Activated CD8-positive, alpha-beta memory T cell treated with anti-CD3 and anti-CD28 coated beads for 4 hours (primary cell): ENCODE results near the gene LARGE2.
"Not testable (repeated sequence)": the region's sequence is repeated elsewhere in the genome, so short reads cannot be mapped to it uniquely, and the experiment has no call there.

Experiments used
- DNase-seq, 2 donors: peaks; one replicate each; pipeline ENCODE4 v3.0.0-alpha.2; 2020; ENCODE audit warnings: low read depth in 2 of 2

The LARGE2 gene

GRCh38 chr11:45895553-45896259 is 26.8 kb upstream of the LARGE2 start:
- no peak for DNase-seq

- no peak for DNase-seq
Measured at GRCh38 chr11:45896422-45896984, 26.0 kb upstream of the LARGE2 start.

DNA sequence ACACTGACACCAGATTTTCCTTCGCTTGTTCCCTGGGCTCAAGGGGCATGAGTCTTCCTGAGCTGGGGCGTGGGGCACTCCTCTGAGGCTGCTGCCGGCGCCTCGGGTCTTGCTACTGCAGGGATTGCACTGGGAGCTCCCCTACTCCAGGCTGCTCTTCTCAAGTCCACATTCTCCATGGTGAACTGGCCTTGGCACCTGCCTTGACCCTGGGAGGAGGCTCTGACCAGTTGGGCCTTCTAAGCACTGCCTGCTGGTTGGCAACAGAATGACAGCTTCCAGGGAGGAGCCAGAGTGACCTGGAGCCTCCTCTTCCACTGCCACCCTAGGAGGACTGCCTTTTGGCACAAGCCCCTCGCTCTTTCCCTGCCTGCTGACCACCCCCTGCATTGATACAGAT is 24.9 kb upstream of the LARGE2 start:
- no peak for DNase-seq

GRCh38 chr11:45899086-45899447 is 23.4 kb upstream of the LARGE2 start:
- DNase-seq = no peak

DNA sequence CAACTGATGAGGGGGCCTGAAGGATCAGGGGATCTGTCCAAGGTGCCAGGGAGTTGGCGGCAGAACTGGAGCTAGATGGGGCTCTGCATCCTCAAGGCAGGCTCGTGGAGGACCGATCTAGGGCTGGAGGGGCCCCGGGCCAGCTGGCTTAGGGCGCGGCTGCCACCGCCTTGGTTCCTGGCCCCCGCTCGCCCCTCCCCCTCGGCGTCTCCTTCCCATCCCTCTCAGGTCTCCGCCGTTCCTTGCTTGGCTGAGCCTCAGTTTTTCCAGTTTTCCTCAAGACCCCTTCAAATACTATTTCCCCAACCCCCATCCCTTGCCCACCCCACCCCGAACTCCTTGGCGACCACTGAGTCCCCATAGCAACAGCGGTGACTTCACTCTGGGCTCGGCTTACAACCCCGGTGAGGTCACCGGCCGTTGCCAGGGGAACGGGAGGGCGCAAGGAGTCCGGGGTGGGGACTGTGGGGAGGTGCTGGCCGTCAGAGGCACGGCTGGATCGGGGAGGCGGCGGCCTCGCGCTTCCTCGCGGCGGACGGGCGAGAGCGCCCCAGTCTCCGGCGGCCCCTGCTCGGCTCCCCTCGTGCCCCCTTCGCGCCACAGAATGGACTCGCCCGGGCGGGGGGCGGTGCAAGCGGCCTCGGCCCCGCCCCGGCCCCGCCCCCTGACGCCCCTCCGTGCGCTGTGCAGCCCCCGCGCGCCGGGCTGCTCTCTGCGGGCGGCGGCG is 22.8 kb upstream of the LARGE2 start:
- peak; percentile 31 to 40 for DNase-seq

GRCh38 chr11:45900175-45900800 is 22.2 kb upstream of the LARGE2 start:
- DNase-seq = not testable (repeated sequence)

GRCh38 chr11:45900916-45901617 is 21.4 kb upstream of the LARGE2 start:
- DNase-seq = no peak

DNA sequence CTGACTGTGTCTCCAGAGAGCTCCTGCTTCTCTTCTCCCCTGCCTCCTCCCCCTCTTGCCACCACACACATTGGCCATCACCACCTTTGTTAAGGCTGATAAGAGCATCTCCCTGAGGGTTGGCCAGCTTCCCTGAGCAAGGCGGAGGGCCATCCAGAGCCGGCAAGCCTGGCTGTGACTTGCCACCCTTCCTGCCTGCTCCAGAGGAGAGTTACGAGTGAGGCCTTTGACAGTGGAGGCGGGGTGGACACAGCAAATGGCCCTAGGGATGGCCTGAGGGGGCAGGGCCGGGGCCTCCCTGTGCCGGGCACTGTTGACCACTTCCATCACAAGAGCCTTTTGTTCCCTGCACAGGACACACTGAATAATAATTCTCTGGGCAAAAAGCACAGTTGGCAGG is 20.8 kb upstream of the LARGE2 start:
- no peak for DNase-seq

- no peak for DNase-seq
Measured at GRCh38 chr11:45902452-45903380, 19.7 kb upstream of the LARGE2 start.

DNA sequence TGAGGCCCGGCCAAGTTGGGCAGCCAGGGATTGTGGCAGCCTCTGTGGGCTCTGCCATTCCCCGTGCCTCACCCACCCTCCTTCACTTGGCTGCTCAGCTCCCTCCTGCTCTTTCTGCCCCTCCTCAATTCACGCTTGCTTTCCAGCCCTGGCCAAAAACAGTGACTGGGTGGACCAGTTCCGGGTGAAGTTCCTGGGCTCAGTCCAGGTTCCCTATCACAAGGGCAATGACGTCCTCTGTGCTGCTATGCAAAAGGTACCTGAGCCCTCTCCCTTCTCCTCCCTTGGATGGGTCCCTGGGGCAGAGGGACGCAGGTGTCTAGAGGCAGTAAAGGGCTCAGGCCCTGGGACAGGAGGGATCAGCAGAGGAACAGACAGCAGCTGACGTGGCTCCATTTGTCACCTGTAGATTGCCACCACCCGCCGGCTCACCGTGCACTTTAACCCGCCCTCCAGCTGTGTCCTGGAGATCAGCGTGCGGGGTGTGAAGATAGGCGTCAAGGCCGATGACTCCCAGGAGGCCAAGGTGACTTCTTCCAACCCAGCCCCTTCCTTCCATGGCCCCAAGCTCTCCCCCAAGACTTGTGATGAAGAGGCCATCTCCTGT is 18.0 kb upstream of the LARGE2 start:
- DNase-seq = no peak

DNA sequence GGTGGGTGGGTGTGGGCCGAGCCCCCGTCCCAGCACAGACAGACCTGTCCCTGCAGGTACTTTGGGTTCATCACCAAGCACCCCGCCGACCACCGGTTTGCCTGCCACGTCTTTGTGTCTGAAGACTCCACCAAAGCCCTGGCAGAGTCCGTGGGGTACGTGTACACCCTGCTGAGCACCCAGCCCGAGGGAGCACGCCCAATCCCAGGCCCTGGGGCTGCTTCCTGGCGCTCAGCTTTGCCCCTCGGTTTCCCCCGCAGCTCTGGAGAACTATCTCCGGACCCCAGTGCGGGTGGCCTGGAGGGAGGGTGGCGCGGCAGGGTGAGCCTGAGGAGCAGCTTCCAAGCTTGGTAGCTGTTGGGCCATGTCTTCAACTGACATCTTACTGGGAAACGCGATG is 17.4 kb upstream of the LARGE2 start:
- DNase-seq = no peak

DNA sequence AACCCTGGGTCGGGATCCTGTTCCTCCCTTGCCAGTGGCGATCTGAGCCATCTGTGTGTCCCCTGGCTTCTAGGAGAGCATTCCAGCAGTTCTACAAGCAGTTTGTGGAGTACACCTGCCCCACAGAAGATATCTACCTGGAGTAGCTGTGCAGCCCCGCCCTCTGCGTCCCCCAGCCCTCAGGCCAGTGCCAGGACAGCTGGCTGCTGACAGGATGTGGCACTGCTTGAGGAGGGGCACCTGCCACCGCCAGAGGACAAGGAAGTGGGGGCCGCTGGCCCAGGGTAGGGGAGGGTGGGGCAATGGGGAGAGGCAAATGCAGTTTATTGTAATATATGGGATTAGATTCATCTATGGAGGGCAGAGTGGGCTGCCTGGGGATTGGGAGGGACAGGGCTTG is 16.9 kb upstream of the LARGE2 start:
- not testable (repeated sequence) for DNase-seq

GRCh38 chr11:45906096-45906682 is 16.3 kb upstream of the LARGE2 start:
- no peak for DNase-seq

DNA sequence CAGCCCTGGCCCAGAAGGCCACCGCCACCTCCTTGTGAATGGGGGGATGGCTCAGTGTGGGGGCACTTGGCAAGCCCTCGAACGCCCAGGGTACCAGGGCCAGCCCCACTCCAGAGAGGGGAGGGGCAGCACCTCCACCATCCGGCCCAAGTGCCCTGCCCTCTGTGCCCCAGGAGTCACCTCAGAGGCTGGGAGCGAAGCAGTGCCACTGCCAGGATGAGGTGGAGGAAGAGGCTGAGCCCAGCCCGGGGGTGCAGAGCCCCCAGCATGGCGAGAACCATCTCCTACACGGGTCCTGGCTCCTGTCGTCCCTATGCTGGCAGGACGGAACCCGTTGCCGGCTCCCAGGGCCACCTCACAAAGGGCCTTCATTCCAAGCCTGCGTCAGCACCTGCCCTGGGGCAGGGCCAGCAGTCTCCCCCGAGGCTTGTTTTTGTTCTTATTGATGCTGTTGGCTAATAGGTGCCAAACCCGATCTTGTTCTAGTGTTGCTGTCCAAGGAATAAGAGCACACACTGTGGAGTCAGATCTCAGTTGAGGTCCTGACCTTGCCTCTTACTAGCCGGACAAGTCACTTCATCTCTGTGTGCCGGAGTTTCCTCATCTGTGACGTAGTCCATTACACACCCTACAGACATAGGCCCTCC is 15.4 kb upstream of the LARGE2 start, which contains the start of gene FREY1:
Gene FREY1 (minus strand): TSS at position 307 of the 647 bp plus-strand sequence. CDS start 26 bp downstream, at position 281.
- no peak for DNase-seq

DNA sequence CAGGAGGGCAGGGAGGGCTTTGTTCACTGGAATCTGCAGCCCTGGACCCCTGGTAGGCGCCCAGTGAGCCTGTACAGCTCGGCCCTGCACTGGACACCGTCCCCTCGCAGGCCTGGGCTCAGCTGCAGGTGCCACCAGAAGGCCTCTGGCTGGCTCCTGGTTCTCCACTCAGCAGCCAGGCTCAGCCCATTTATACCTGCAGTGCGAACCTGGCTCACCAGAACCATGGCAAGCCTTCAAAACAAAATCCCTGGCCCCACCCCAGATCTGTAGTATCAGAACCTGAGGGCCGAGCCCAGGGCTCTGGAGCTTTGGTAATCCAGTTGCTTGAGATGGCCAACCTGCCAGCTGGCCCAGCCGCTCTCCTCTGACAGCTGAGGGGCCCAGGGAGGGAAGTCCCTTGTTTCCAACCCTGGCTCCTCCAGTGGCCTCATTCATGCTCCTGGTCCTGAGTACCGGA is 14.5 kb upstream of the LARGE2 start:
- DNase-seq = no peak

DNA sequence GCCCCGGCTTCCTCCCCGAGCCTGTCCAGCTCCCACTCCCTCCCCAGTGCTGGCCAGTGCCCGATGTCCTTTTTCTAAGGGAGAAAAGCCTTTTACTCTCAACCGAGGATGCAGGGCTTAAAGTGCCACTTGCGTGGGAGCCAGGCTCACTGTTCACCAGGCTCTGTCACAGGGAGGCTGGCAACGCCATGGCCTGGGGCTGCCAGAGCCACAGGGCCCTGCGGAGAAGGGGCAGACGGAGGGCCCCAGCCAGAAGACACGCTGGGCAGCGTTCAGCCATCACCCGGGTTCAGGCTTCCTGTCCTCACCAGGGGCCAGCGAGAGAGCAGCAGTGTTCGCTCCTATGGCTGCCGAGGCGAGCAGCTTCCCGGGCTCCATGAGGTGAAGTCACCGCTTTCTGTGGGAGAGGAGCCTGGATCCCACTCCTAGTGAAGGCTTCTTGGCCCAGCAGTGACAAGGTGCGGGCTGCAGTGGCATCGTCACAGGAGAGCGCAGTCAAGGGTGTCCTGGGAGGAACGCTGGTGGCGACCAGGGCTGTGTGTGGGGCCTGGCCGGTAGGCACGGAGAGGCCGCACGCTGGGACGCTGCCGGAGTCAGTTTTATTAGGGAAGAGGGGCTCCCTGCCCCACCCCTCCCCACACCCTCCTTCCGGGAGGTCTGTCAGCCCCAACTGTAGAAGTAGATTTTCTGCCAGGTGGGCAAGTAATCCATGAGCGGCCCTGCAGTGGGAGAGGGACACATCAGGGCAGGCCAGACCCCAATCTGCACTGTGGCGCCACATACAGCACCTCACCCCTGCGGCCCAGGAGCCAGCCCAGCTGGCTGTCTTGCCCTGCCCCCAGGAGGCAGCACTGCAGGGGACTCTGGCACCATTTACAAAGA is 12.6 kb upstream of the LARGE2 start:
- DNase-seq = no peak

DNA sequence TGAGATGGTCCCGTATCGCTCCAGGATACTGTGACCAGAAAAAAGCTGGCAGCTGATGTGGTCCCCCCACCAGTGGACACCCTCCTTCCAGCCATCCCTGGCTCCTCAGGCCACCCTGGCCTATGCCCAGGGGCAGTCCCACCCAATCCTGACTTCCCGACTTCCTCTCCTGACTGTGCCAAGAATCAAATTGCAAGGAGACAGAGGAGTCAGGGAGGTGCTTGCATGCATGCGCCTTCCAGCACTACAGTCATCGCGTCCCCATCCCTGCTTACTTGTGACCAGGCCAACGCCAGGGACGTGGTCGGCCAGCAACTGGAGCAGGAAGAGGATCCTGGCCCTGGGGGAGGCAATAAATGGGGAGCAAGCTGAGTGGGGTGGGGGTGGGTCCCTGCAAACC is 11.8 kb upstream of the LARGE2 start:
- no peak for DNase-seq

- DNase-seq = no peak
Measured at GRCh38 chr11:45913514-45913913, 8.9 kb upstream of the LARGE2 start.
